SK-N-SH (cell line): Measurements from ENCODE around the gene SORBS1. TPM values are rescaled to one million over a fixed set of nuclear protein-coding genes. Genes with fewer than 3 reads are reported as not detected.

Experiments
- CTCF ChIA-PET: fragments of 300-600, 350-600 bp; formaldehyde crosslinking; extraction: SDS; loops from one replicate; lab custom pipeline; 2021; lab: Yijun Ruan, JAX
- POLR2A ChIA-PET: fragments of 350-600 bp; sonication (Branson Sonifier 250); formaldehyde crosslinking; extraction: SDS; loops from one replicate; lab custom pipeline; 2020; ENCODE audit warnings: antibody characterized with exemption, inconsistent platforms; lab: Yijun Ruan, JAX
- DNase-seq: peaks from one replicate; pipeline ENCODE4 v3.0.0; 2012
- H2AFZ ChIP-seq: fragments of 200-600 bp; sonication (generic); 2 replicates; pipeline ENCODE4 v1.8.1; 2016; ENCODE audit warnings: antibody characterized with exemption, mild to moderate bottlenecking, low read depth
- H3F3A ChIP-seq: fragments of 200-600 bp; sonication (generic); replicated peaks from 2 replicates; pipeline ENCODE3; 2016; ENCODE audit warnings: antibody characterized with exemption, mild to moderate bottlenecking; ENCODE audit not compliant: insufficient read depth
- H3K27ac ChIP-seq, 2 experiments: fragments of 200-500 bp in 1 of 2; fragments of 200-600 bp in 1 of 2; sonication (Bioruptor generic) in 1 of 2; sonication (generic), shearing (Covaris generic) in 1 of 2; 2 replicates each; pipeline versions ENCODE4 v1.5.1 to v1.6.1; 2014 to 2016; ENCODE audit warnings: low read depth in 2 of 2, inconsistent platforms in 1 of 2, low read length in 1 of 2, mild to moderate bottlenecking in 1 of 2, mixed read lengths in 1 of 2
- H3K27me3 ChIP-seq: fragments of 200-600 bp; sonication (generic), shearing (Covaris generic); 2 replicates; pipeline ENCODE4 v1.6.1; 2016; ENCODE audit warnings: mixed run types; ENCODE audit not compliant: insufficient read depth
- H3K36me3 ChIP-seq, 2 experiments: fragments of 200-500 bp in 1 of 2; fragments of 200-600 bp in 1 of 2; sonication (Bioruptor generic) in 1 of 2; sonication (generic) in 1 of 2; replicated peaks in 1 of 2; 2 replicates each; pipeline versions ENCODE3 to v1.5.1; 2014 to 2016; ENCODE audit warnings: low read length in 1 of 2, mild to moderate bottlenecking in 1 of 2; ENCODE audit not compliant: insufficient read depth in 2 of 2, control insufficient read depth in 1 of 2
- H3K4me1 ChIP-seq, 2 experiments: fragments of 200-500 bp in 1 of 2; fragments of 200-600 bp in 1 of 2; sonication (Bioruptor generic) in 1 of 2; sonication (generic), shearing (Covaris generic) in 1 of 2; 2 replicates each; pipeline versions ENCODE4 v1.5.1 to v1.6.1; 2014 to 2016; ENCODE audit warnings: low read depth in 1 of 2, low read length in 1 of 2, mixed run types in 1 of 2; ENCODE audit not compliant: insufficient read depth in 2 of 2, control insufficient read depth in 1 of 2
- H3K4me2 ChIP-seq: fragments of 200-600 bp; sonication (generic), shearing (Covaris generic); 2 replicates; pipeline ENCODE4 v1.6.1; 2017; ENCODE audit warnings: mixed run types
- H3K4me3 ChIP-seq, 2 experiments: fragments of 200-500 bp in 1 of 2; fragments of 200-600 bp in 1 of 2; sonication (Bioruptor generic) in 1 of 2; sonication (generic), shearing (Covaris generic) in 1 of 2; 2 replicates each; pipeline versions ENCODE4 v1.5.1 to v1.8.1; 2014 to 2016; ENCODE audit warnings: low read depth in 2 of 2, inconsistent platforms in 1 of 2, low read length in 1 of 2, mild to moderate bottlenecking in 1 of 2, mixed read lengths in 1 of 2, moderate library complexity in 1 of 2
- H3K79me2 ChIP-seq: fragments of 200-600 bp; sonication (generic); 2 replicates; pipeline ENCODE4 v1.8.1; 2017; ENCODE audit warnings: mild to moderate bottlenecking; ENCODE audit not compliant: insufficient read depth
- H3K9ac ChIP-seq: fragments of 200-600 bp; sonication (generic); 2 replicates; pipeline ENCODE4 v1.6.1; 2017; ENCODE audit warnings: mixed run types
- H3K9me2 ChIP-seq: fragments of 200-600 bp; sonication (generic); 2 replicates; pipeline ENCODE4 v1.6.1; 2017; ENCODE audit warnings: mixed run types
- H3K9me3 ChIP-seq: fragments of 200-600 bp; sonication (generic); 2 replicates; pipeline ENCODE4 v1.6.1; 2017; ENCODE audit warnings: mixed run types, mild to moderate bottlenecking, moderate library complexity
- H4K20me1 ChIP-seq: fragments of 200-600 bp; sonication (generic); 2 replicates; pipeline ENCODE4 v1.6.1; 2017; ENCODE audit warnings: mild to moderate bottlenecking, mixed run types; ENCODE audit not compliant: insufficient read depth
- CHD2 ChIP-seq: fragments of 150-350 bp; IDR thresholded peaks from 2 replicates; pipeline ENCODE4 v1.6.1; 2018; ENCODE audit warnings: low read length; ENCODE audit not compliant: partially characterized antibody
- CTCF ChIP-seq: fragments of 200-600 bp; sonication (generic); IDR thresholded peaks from 2 replicates; pipeline ENCODE4 v1.6.1; 2017; ENCODE audit warnings: antibody characterized with exemption, mild to moderate bottlenecking, moderate library complexity
- ELF1 ChIP-seq: IDR thresholded peaks from 2 replicates; pipeline ENCODE4 v1.4.0; 2012
- EP300 ChIP-seq, 2 experiments: IDR thresholded peaks; 2 replicates each; pipeline versions ENCODE4 v1.4.0 to v1.6.1; 2012; ENCODE audit warnings: borderline replicate concordance in 1 of 2, low read depth in 1 of 2, low read length in 1 of 2
- FOSL2 ChIP-seq: IDR thresholded peaks from 2 replicates; pipeline ENCODE4 v1.4.0; 2012; ENCODE audit warnings: low read depth, mild to moderate bottlenecking, moderate library complexity, borderline replicate concordance
- GABPA ChIP-seq: IDR thresholded peaks from 2 replicates; pipeline ENCODE4 v1.4.0; 2012; ENCODE audit warnings: low read depth, mild to moderate bottlenecking
- IRF3 ChIP-seq: fragments of 150-350 bp; IDR thresholded peaks from 2 replicates; pipeline ENCODE4 v1.6.1; 2016; ENCODE audit warnings: mild to moderate bottlenecking, low read depth, low read length
- JUND ChIP-seq: IDR thresholded peaks from 2 replicates; pipeline ENCODE4 v1.4.0; 2012
- MXI1 ChIP-seq: IDR thresholded peaks from 2 replicates; pipeline ENCODE4 v1.6.1; 2012; ENCODE audit warnings: mild to moderate bottlenecking, low read depth, low read length, improper control_type of control experiment
- NFIC ChIP-seq: IDR thresholded peaks from 2 replicates; pipeline ENCODE4 v1.4.0; 2012; ENCODE audit warnings: borderline replicate concordance
- PBX3 ChIP-seq: IDR thresholded peaks from 2 replicates; pipeline ENCODE4; 2012
- RAD21 ChIP-seq: IDR thresholded peaks from 2 replicates; pipeline ENCODE4 v1.6.1; 2012; ENCODE audit warnings: mild to moderate bottlenecking, low read length
- RCOR1 ChIP-seq: fragments of 150-350 bp; IDR thresholded peaks from 2 replicates; pipeline ENCODE4 v1.6.1; 2017; ENCODE audit warnings: antibody characterized with exemption, low read length
- SIN3A ChIP-seq: IDR thresholded peaks from 2 replicates; pipeline ENCODE4 v1.6.1; 2012; ENCODE audit warnings: low read depth, mild to moderate bottlenecking, low read length, moderate library complexity, borderline replicate concordance
- SMC3 ChIP-seq: IDR thresholded peaks from 2 replicates; pipeline ENCODE4 v1.6.1; 2012; ENCODE audit warnings: low read depth, low read length, improper control_type of control experiment
- TAF1 ChIP-seq: IDR thresholded peaks from 2 replicates; pipeline ENCODE4 v1.6.1; 2012; ENCODE audit warnings: low read depth, mild to moderate bottlenecking, low read length, moderate library complexity, borderline replicate concordance
- TCF12 ChIP-seq: IDR thresholded peaks from 2 replicates; pipeline ENCODE4 v1.4.0; 2012
- WGBS: methylation state at CpG from one replicate; pipeline ENCODE4 v1.1.6; 2017; ENCODE audit warnings: low lambda C conversion rate; 5-methylcytosine and 5-hydroxymethylcytosine counted together
- polyA plus RNA-seq, 3 experiments: library from polyadenylated mRNA; depleted of rRNA; stranded (reverse); fragments of >200 nt; gene quantifications; 2 replicates each; pipeline ENCODE4 v1.2.3, GENCODE V29; 2012
- TF ChIP-seq, protein P1 (sequence below): IDR thresholded peaks from 2 replicates; pipeline ENCODE4 v1.4.0; 2012; ENCODE audit warnings: low read depth
- TF ChIP-seq, protein P2 (sequence below): fragments of 150-350 bp; IDR thresholded peaks from 2 replicates; pipeline ENCODE4 v1.6.1; 2017; ENCODE audit warnings: antibody characterized with exemption, low read length, low read depth, borderline replicate concordance
- TF ChIP-seq, protein P3 (sequence below): IDR thresholded peaks from 2 replicates; pipeline ENCODE4 v1.4.0; 2012; ENCODE audit warnings: low read depth, borderline replicate concordance

Gene SORBS1
- polyA plus RNA-seq, 1 of the 3 experiments (the other 2 are of a cell fraction): 0.36 TPM

- no peak for TF ChIP-seq TAF1
- TF ChIP-seq PBX3: no peak
- TF ChIP-seq FOSL2: no peak
- TF ChIP-seq NFIC: no peak
- TF ChIP-seq RAD21: no peak
- no peak for TF ChIP-seq SIN3A
- TF ChIP-seq, protein P1, sequence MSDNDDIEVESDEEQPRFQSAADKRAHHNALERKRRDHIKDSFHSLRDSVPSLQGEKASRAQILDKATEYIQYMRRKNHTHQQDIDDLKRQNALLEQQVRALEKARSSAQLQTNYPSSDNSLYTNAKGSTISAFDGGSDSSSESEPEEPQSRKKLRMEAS: no peak
- no peak for TF ChIP-seq MXI1
- no peak for TF ChIP-seq EP300 (IDR thresholded peaks at IDR 0.05; ENCODE audit: borderline replicate concordance in 1 of 2, low read depth in 1 of 2, low read length in 1 of 2)
Measured at GRCh38 chr10:95447685-95448084, 113.5 kb downstream of the SORBS1 start (continued).

- Histone ChIP-seq H3K27ac (0 out of 4 replicates have a peak overlapping the region, but pooled peaks of 1 of the 2 experiments have one; percentile 16), H3K79me2 (no peaks in the 10 kb centered on the region), H2AFZ (no peak overlapping the region; the same call in 1 of the 2 replicates), H3K9ac (no peak overlapping the region), H3K9me3 (no peaks in the 10 kb centered on the region), H3K4me2 (peak overlapping the region; percentile 46; the same call in 1 of the 2 replicates), H3F3A (peaks cover 8% of the 10 kb centered on the region), H3K4me1 (peaks cover 4% of the 10 kb centered on the region in 2 experiments; a peak in 2 of 4 replicates), H4K20me1 (no peaks in the 10 kb centered on the region), H3K27me3 (no peaks in the 10 kb centered on the region), H3K36me3 (no peaks in the 10 kb centered on the region), H3K9me2 (no peaks in the 10 kb centered on the region), H3K4me3 (no peak overlapping the region)
- DNase-seq: peak; percentile 67
- POLR2A ChIA-PET: no interaction called here
- CTCF ChIA-PET: interaction anchor here (0.7 to 13.9 kb wide), 42 partner anchors 8 to 850 kb away, joined by 3 to 136 read pairs (median 4); partner anchors contain the start of gene SORBS1
- WGBS: 39% methylated on average over 5 of the region's 7 CpGs
- peak; percentile 81 for TF ChIP-seq CTCF
- no peak for TF ChIP-seq MXI1
- TF ChIP-seq JUND: no peak
- TF ChIP-seq NFIC: peak; percentile 57
- TF ChIP-seq, protein P2, sequence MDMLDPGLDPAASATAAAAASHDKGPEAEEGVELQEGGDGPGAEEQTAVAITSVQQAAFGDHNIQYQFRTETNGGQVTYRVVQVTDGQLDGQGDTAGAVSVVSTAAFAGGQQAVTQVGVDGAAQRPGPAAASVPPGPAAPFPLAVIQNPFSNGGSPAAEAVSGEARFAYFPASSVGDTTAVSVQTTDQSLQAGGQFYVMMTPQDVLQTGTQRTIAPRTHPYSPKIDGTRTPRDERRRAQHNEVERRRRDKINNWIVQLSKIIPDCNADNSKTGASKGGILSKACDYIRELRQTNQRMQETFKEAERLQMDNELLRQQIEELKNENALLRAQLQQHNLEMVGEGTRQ: no peak
- no peak for TF ChIP-seq EP300 (IDR thresholded peaks at IDR 0.05; ENCODE audit: borderline replicate concordance in 1 of 2, low read depth in 1 of 2, low read length in 1 of 2)
- peak; percentile 70 for TF ChIP-seq SMC3
- TF ChIP-seq RCOR1: no peak
- TF ChIP-seq TCF12: no peak
- TF ChIP-seq FOSL2: no peak
- TF ChIP-seq PBX3: no peak
- no peak for TF ChIP-seq GABPA
- no peak for TF ChIP-seq ELF1
- TF ChIP-seq IRF3: no peak
- no peak for TF ChIP-seq CHD2
- no peak for TF ChIP-seq TAF1
- TF ChIP-seq, protein P1: no peak
- TF ChIP-seq, protein P3, sequence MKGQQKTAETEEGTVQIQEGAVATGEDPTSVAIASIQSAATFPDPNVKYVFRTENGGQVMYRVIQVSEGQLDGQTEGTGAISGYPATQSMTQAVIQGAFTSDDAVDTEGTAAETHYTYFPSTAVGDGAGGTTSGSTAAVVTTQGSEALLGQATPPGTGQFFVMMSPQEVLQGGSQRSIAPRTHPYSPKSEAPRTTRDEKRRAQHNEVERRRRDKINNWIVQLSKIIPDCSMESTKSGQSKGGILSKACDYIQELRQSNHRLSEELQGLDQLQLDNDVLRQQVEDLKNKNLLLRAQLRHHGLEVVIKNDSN: no peak
- TF ChIP-seq RAD21: peak; percentile 64
- TF ChIP-seq SIN3A: no peak
Measured at GRCh38 chr10:95445837-95446486, 115.2 kb downstream of the SORBS1 start.
